ENCODE measurements around the gene FOXC2. TPM values are rescaled to one million over a fixed set of nuclear protein-coding genes. Genes with fewer than 3 reads are reported as not detected.

The FOXC2 gene
- total RNA-seq (2014; rRNA removed; shearing (Covaris generic)), result 7.0 and 7.6 TPM in 2 replicates

- in situ Hi-C loops (cut with HindIII; ENCODE audit: low sequenced_read_pairs), result no loop called here
- peak; percentile 41 for DNase-seq (ENCODE audit: low spot score)
Observed at GRCh38 chr16:86566601-86566965, at the start of gene FOXC2. Gene FOXC2 (plus strand): TSS chr16:86566829. CDS start chr16:86567336, 507 bp downstream.

GRCh38 chr16:86517033-86517432 lies 49.6 kb upstream of the FOXC2 start:
- in situ Hi-C loops (cut with HindIII; ENCODE audit: low sequenced_read_pairs), result no loop called here

GRCh38 chr16:86517652-86518258 lies 48.9 kb upstream of the FOXC2 start:
- peak; percentile 19 for DNase-seq (ENCODE audit: low spot score)
- in situ Hi-C loops (cut with HindIII; ENCODE audit: low sequenced_read_pairs), result no loop called here

More at GRCh38 chr16:86517033-86517432, 49.6 kb upstream of the FOXC2 start:
- no peak for DNase-seq (ENCODE audit: low spot score)

- no peak for DNase-seq (ENCODE audit: low spot score)
- in situ Hi-C loops (cut with HindIII; ENCODE audit: low sequenced_read_pairs), result no loop called here
Observed at GRCh38 chr16:86519007-86519648, 47.5 kb upstream of the FOXC2 start.

DNA sequence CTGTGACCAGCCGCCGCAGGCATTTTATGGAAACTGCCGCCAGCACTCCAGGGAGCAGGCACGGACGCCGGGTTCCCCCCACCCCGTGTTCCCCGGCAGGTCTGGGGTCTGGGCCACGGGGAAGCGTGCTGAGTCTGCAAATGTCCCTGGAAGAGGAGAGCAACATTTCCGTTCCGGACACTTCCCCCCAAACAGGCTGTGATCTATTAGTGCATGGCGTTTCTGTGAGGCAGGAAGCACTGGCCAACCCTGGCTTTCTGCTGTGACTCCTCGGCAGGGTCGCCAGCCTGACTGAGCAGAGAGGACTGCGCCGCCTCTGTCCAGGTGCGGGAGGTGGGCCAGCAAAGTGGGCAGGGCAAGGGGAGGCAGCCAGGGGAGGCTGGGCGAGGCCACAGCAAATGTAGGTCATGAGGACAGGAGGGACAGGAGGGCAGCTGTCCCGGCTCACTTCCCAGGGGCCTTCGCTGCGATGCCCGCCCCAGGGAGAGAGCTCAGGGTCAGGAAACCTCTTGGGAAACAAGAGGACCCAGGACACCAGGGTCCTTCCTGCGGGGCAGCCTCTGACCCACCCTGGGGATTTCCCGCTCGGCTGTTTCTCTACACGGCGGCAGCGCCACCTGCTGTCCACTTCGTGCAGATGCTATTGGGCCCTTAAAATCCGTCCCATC lies 46.8 kb upstream of the FOXC2 start:
- DNase-seq (ENCODE audit: low spot score), result peak; percentile 33
- in situ Hi-C loops (cut with HindIII; ENCODE audit: low sequenced_read_pairs), result no loop called here

GRCh38 chr16:86520317-86521210 lies 46.1 kb upstream of the FOXC2 start:
- in situ Hi-C loops (cut with HindIII; ENCODE audit: low sequenced_read_pairs), result no loop called here

DNA sequence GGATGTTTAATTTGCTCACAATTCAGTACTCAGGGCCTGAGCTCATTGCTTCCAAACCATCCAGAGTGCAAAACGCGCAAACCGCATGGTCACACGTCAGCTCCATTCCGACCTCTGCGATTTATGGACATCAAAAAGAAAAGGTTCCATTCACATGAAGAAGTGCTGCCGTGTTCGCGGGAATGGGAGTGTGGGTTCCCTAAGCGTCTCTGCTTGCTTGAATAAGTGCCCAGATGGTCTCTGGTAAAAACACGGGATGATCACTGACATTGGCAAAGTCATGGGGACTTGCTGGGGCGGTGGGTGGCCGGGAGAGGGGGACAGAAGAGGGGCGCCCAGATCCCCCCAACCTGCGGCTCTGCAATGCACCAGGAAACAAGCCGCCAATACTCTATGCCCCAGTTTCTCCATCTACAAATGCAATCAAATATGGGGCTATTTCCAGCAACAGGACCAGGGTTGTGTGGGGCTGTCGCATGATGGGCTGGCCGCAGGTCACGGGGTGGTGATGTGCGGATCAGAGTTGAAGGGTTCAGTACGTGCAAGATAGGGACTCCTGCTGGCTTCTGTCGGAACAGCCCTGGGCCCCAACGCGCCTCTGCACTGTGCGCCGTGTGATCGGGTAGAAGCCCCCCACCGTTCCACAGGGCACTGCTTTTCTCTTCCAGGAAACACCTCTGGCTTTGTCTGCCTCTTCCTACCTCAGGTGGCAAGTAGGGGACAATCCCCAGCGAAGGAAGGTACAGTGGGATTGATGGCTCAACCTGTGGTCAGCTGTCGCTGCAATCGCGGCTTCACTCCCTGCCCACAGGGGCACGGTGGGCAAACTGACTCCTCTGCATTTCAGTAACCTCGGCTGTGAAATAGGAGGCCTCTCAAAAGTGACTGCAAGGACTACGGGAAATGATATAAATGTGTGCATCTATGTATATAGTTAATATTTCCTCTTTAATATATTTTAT lies 45.1 kb upstream of the FOXC2 start:
- no peak for DNase-seq (ENCODE audit: low spot score)
- in situ Hi-C loops (cut with HindIII; ENCODE audit: low sequenced_read_pairs), result no loop called here

More at GRCh38 chr16:86520317-86521210, 46.1 kb upstream of the FOXC2 start:
- no peak for DNase-seq (ENCODE audit: low spot score)

- DNase-seq (ENCODE audit: low spot score), result no peak
- in situ Hi-C loops (cut with HindIII; ENCODE audit: low sequenced_read_pairs), result no loop called here
Observed at GRCh38 chr16:86522634-86523033, 44.0 kb upstream of the FOXC2 start.

DNA sequence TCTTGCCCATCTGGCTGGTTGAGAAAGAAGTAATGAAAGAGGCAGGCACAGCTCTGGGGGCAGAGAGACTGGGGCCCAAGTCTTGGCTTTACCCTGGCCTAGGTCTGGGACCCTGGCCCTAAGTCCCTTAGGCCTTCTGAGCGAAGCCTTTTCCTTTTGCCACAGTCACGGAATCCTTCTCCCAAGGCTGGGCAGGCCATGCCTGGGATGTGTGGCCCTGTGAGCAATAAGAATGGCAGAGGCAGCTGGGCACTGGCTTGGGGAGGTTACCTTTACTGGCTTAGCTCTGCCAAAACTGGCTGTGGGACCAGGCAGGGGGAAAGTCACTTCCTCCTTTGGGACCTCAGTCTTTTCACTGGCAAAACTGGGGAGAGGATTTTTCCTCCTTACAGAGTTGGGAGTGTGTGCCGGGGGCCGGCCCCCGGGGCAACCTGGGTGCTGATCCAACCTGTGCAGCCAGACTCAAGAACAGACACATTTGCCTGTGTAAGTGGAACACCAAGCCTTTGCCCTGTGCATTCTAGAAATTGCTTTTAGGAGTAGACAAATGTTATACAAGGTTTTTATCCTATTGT lies 43.4 kb upstream of the FOXC2 start:
- in situ Hi-C loops (cut with HindIII; ENCODE audit: low sequenced_read_pairs), result no loop called here
- no peak for DNase-seq (ENCODE audit: low spot score)

DNA sequence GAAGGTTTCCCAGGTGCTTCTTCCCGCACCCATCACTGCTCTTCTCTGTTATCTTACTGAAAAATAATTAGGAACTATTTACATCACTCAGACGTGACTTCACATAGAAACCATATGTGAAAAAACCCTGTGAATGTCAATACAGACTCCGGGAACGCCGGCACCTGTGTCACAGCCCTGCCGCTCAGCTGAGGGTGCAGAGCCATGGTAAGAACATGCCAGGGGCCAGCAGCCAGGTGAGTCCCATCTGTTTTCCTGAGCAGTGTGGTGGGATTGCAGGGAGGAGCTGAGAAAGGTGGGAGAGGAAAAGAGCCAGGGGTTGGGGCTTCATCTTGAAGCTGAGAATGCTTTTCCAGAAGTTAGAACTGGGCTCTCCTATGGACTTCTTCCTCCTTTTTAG lies 42.6 kb upstream of the FOXC2 start:
- DNase-seq (ENCODE audit: low spot score), result no peak
- in situ Hi-C loops (cut with HindIII; ENCODE audit: low sequenced_read_pairs), result no loop called here

DNA sequence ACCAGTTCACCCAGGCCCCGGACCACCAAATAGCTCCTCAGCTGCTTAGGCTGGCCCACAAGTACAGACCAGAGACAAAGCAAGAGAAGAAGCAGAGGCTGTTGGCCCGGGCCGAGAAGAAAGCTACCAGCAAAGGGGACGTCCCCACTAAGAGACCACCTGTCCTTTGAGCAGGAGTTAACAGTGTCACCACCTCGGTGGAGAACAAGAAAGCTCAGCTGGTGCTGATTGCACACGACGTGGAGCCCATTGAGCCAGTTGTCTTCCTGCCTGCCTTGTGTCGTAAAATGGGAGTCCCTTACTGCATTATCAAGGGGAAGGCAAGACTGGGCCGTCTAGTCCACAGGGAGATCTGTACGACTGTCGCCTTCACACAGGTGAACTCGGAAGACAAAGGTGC lies 40.9 kb upstream of the FOXC2 start:
- in situ Hi-C loops (cut with HindIII; ENCODE audit: low sequenced_read_pairs), result no loop called here
- no peak for DNase-seq (ENCODE audit: low spot score)

GRCh38 chr16:86527366-86527765 lies 39.3 kb upstream of the FOXC2 start:
- in situ Hi-C loops (cut with HindIII; ENCODE audit: low sequenced_read_pairs), result no loop called here
- DNase-seq (ENCODE audit: low spot score), result no peak

- DNase-seq (ENCODE audit: low spot score), result no peak
- in situ Hi-C loops (cut with HindIII; ENCODE audit: low sequenced_read_pairs), result no loop called here
Observed at GRCh38 chr16:86528061-86528929, 38.3 kb upstream of the FOXC2 start.

DNA sequence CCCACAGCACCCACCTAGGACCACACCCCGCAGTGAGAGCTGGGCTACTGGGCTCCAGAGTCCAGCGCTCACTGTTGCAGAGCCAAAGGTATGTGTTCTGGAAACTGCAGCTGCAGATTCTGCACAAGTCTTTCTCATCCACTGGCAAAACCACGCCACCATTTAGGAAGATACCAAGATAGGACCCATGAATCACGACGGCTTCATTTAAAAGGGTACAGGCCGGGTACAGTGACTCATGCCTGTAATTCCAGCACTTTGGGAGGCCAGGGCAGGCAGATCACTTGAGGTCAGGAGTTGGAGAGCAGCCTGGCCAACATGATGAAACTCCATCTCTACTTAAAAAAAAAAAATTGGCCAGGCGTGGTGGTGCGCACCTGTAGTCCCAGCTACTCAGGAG lies 37.5 kb upstream of the FOXC2 start:
- in situ Hi-C loops (cut with HindIII; ENCODE audit: low sequenced_read_pairs), result no loop called here
- DNase-seq (ENCODE audit: low spot score), result no peak

GRCh38 chr16:86530251-86531190 lies 36.1 kb upstream of the FOXC2 start:
- peak; percentile 13 for DNase-seq (ENCODE audit: low spot score)
- in situ Hi-C loops (cut with HindIII; ENCODE audit: low sequenced_read_pairs), result no loop called here

DNA sequence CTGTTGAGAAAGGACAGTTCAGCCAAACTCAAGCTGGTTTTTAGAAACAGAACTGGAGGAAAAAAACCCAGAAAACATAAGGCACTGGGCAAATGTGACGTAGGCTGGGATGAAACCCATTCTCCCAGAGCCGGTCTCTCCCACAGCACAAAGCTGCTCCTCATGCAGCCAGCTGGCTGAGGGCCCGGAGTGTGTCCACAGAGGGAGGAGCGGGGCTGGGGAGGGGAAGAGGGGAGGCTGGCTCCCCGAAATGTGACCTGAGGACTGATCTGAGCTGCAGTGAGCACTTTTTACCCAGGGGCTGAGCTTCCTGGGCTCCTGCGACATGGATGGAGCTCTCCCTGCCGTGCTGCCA lies 35.5 kb upstream of the FOXC2 start:
- peak; percentile 59 for DNase-seq (ENCODE audit: low spot score)
- in situ Hi-C loops (cut with HindIII; ENCODE audit: low sequenced_read_pairs), result no loop called here
